Astrocyte of the cerebellum (primary cell): Measurements from ENCODE around the gene PANK3.

Source experiments
- DNase-seq: peaks from one replicate; pipeline ENCODE4 v3.0.0-alpha.2; 2011; ENCODE audit warnings: low read depth
- H3K4me3 ChIP-seq: 2 replicates; pipeline ENCODE4 v1.5.1; 2011; ENCODE audit warnings: mild to moderate bottlenecking, low read depth, low read length, moderate library complexity
- CTCF ChIP-seq: IDR thresholded peaks from 2 replicates; pipeline ENCODE4 v1.5.1; 2012; ENCODE audit warnings: low read length, low read depth, moderate library complexity, mild to moderate bottlenecking; ENCODE audit errors: missing control alignments
- in situ Hi-C: cut with HindIII; loops from 2 replicates; pipeline ENCODE4 v1.10.0; 2017; ENCODE audit warnings: low sequenced_read_pairs

Gene PANK3

GRCh38 chr5:168531987-168532864 is 46.9 kb downstream of the PANK3 start:
- in situ Hi-C loops = no loop called here
- DNase-seq = no peak
- TF ChIP-seq CTCF = no peak
- H3K4me3 ChIP-seq = no peak overlapping the region

- no peak for TF ChIP-seq CTCF
- no peak overlapping the region for H3K4me3 ChIP-seq
- in situ Hi-C loops = no loop called here
- DNase-seq = no peak
Observed at GRCh38 chr5:168531191-168531590, 48.0 kb downstream of the PANK3 start.

- TF ChIP-seq CTCF = no peak
- H3K4me3 ChIP-seq = no peak overlapping the region
Observed at GRCh38 chr5:168530621-168531150, 48.5 kb downstream of the PANK3 start.

GRCh38 chr5:168529374-168530234 is 49.6 kb downstream of the PANK3 start:
- no peak for TF ChIP-seq CTCF
- in situ Hi-C loops = no loop called here
- no peak for DNase-seq
- peak overlapping the region; percentile 34 for H3K4me3 ChIP-seq

More at GRCh38 chr5:168530621-168531150, 48.5 kb downstream of the PANK3 start:
- in situ Hi-C loops = no loop called here
- DNase-seq = no peak

GRCh38 chr5:168528521-168529373 is 50.4 kb downstream of the PANK3 start, which contains the start of gene FBLL1:
FBLL1 (plus strand) TSS chr5:168529305; CDS start chr5:168529505, 200 bp downstream.
- H3K4me3 ChIP-seq = peak within 1 kb of the TSS; percentile 34
- no peak for TF ChIP-seq CTCF
- in situ Hi-C loops = no loop called here
- peak; percentile 13 for DNase-seq

GRCh38 chr5:168527756-168528295 is 51.3 kb downstream of the PANK3 start:
- no peak overlapping the region for H3K4me3 ChIP-seq
- no peak for DNase-seq
- TF ChIP-seq CTCF = no peak
- in situ Hi-C loops = no loop called here
